NCI-H69 (cell line): ENCODE measurements around the gene WDFY3.
A peak's percentile ranks its signal among the peaks of the same experiment; 100 is the strongest.
"Not testable (repeated sequence)": the region's sequence is repeated elsewhere in the genome, so short reads cannot be mapped to it uniquely, and the experiment has no call there.

Source experiments
- DNase-seq: peaks from one replicate; lab custom pipeline; 2025; lab: John Stamatoyannopoulos, UW

The WDFY3 gene

DNA sequence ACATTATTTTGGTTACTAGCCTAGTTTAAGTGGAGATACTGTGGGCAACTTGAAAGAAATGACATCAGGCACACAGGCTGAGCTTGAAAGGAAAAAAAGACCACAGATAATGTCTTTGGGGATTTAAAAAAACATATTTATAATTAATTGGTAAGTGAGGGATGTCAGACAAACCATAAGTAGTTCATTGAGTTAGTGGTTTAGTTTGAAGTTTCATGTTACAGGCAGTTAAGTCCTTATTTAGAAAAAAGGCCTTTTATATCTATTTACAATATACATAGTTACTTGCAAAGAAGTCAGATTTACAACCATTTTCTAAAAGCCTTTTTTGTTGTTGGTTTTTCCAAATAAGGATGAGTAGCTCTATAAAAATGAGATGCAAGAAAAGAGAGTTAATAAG lies 294.3 kb downstream of the WDFY3 start:
- DNase-seq, result no peak

DNA sequence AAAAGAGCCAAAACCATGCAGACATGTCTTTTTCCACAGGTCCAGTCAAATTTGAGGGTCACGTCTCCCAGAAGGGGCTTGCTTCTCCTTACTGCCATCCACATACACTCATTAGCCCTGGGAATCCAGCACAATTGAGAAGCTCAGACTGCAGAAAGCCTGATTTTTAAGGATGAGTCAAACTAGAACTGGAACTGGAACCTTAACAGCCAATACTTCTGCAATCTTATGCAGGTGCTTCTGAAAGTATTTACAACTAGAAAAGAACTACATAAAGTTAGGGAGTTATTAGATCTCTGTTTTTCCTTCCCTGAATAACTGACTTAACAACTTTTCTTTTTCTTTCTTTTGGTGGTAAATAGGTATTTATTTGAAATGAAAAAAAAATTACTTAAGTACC lies 297.3 kb downstream of the WDFY3 start:
- no peak for DNase-seq

DNA sequence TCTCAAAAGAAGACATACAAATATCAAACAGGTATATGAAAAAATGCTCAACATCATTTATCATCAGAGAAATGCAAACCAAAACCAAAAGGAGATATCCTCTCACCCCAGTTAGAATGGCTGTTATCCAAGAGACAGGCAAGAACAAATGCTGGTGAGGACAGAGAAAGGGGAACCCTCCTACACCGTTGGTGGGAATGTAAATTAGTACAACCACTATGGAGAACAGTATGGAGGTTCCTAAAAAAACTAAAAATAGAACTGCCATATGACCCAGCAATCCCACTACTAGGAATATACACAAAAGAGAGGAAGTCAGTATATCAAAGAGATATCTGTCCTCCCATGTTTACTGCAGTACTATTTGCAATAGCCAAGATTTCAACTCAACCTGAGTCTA lies 300.1 kb downstream of the WDFY3 start:
- no peak for DNase-seq

DNA sequence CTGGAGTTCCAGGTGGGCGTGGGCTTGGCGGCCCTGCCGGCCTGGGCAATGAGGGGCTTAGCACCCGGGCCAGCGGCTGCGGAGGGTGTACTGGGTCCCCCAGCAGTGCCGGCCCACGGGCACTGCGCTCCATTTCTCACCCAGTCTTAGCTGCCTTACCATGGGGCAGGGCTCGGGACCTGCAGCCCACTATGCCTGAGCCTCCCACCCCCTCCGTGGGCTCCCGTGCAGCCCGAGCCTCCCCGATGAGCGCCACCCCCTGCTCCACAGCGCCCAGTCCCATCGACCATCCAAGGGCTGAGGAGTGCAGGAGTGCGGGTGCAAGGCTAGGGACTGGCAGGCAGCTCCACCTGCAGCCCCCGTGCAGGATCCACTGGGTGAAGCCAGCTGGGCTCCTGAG lies 301.7 kb downstream of the WDFY3 start:
- not testable (repeated sequence) for DNase-seq

DNA sequence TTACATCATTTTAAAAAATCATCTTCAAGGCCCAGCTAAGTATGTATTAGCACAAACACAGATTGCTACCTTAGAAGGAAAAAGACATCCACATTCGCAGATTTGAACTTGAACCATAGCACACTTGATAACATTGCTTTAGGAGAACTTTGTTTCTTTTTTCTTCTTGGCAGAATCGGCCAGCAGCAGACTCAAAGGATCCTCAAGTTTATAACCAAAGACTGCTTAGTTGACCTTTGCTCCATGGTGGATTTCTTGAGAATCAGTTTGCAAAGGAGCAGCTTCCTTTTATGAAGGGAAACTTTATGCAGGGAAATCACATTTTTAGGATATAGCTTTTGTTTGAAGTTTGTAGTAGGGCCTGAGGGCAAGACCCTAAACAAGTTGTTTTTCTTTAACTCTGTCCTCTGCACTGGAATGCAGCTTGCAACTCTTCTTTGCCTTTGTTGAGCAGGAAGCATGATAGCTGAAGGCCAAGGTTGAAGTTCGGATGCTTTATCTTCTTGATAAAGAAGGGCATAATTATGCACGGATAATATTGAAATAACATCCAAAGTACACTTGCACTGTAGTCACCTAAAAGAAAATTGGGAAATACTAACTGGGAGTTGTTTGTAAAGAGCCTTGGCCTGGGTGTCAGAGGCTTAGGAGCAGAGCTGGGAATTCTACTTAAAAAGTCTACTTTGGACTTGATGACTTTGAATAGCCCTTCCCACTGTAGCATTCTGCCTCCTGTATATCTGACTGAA lies 305.1 kb downstream of the WDFY3 start:
- no peak for DNase-seq

DNA sequence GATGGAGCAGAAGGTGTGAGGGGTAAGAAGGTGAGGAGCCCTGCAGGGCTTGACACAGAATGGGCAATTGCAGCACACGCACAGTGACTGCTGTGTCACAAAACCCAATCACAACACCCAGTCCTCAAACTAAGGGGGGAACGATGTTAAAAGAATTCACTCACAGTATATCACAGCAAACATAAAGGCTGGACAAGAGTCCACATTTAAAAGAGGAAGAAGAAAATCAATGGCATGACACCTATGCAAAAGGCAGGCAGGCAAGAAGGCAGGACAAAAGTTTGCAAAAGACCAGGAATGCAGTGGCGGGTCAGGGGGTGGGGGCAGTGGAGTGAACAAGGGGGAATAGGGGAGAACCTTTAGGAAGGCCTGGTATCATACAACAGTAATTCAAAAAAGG lies 305.9 kb downstream of the WDFY3 start:
- DNase-seq, result no peak

DNA sequence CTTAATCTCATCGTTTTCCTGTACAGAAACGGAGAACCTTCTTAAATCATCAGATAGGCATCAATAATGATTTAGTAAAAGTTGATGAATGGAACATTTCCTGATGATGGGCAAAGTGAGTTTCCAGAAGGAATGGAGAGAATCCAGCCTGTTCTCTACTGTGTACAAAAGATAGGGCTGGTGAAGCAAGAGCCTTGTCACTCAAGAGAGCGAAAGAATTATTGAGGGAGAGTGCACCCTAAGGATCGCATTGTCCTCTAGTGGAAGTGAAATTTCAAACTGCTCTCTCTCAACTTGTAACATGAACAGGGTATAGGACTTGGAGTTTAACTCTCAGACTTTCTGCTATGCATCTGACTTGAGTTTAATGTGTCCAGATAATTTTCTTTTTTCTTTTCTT lies 314.0 kb downstream of the WDFY3 start:
- DNase-seq, result no peak

DNA sequence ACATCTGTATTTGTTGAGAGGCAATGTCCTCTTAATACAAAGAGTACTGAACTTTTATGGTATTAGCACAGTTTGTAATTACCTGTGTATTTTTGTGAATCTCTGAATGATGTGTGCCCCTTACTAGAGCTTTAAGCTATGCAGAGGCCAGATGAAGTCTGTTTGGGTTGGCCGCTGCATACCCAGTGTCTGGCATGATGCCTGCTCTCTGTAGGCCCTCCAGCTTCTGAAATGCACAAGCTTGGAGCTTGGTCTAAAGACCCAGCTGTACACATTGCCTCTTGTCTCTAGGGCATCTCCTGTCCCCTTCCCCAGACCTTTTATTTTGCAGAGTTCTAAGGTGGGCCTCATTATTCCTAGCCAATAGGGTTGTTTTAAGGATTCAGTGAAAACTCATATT lies 315.0 kb downstream of the WDFY3 start:
- no peak for DNase-seq

DNA sequence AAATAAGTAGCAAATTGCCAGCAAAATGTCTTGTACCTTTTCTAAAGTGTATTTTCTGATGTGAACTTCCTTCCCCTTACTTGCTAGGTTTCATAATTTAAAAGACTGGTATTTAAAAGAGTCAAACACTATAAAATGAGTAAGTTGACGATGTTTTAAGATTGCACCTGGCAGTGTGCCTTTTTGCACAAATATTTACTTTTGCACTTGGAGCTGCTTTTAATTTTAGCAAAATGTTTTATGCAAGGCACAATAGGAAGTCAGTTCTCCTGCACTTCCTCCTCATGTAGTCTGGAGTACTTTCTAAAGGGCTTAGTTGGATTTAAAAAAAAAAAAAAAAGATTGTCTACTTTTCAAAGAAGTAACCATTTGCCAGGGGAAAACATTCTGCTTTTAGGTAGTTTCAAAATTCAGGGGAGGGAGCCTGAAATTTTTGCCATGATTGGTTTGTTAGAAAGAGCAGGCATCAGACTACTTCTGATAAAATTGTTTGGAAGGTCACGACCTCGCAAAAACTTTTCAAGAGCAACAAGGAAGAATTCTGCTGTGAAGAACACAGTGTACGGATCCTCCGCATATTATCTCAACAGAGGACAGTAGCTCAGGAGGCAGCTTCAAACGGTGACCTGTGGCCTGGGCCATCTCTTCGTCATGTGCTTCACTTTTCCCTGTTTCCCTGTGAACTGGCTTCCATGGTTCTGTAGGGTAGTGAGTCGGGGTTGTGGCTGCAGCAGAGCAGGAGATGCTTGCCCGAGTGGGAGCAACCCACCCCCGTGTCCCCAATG lies 317.4 kb downstream of the WDFY3 start:
- peak; percentile 4 for DNase-seq

DNA sequence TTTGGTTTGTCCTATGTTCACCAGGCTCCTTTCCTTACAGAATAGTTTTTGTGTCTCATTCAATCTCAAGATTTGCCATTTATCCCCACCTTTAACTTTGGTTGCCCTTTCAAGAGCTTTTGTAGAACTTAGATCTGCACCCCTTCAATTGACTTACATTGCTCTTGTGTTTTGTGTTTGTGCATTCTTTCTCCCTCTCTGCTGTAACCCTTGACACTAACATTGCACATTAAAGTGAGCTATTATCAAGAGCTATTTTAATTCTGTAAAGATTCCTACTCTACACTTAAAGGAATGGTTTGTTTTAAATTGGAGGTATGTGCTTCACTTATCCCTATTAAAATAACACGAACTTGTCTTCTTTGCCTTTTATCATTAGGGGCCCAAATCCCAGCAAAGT lies 318.3 kb downstream of the WDFY3 start:
- DNase-seq, result no peak

DNA sequence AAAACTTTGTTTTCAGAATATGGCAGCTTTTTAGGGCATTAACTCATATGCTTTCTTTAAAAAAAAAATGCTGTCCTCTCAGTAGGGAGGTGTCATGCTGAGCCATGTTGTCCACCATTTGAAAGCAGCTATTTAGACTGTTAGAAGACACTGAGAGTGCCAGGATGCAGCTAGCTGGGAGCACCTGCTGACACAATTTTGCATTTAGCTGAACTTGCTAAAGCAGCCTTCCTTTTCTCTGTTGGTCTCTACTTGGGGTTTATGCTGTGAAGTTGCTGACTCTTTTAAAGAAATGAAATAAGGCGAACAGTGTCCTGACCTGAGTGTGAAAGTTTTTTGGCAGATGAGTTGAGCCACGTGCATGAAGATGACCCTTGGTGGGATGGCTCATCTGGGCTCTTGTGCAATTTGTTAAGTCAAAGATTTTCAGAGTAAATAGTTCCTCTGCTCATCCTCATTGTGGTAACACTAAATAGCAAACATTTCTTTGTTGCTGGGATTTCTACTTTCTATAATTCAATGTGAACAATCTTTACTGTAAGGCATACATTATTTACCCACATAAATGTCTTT lies 319.1 kb downstream of the WDFY3 start:
- peak; percentile 37 for DNase-seq

DNA sequence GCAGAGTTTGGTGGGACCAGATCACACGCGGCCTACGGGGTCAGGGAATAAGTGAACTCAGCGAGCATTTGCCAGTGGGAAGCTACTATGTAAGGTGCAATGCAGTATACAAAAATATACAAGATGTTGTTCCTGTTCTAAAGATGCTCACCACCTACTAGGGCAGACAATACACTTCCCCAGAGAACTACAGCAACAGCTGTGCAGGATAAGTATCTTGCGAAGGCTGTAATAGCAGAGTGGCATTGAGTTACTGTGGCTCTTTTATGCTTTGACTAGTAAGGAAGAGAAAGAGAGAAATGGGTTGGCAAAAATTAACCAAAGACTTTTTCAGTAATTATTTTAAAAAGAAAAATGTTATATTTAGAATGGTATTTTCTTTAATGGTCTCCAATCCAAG lies 322.4 kb downstream of the WDFY3 start:
- DNase-seq, result peak; percentile 8

DNA sequence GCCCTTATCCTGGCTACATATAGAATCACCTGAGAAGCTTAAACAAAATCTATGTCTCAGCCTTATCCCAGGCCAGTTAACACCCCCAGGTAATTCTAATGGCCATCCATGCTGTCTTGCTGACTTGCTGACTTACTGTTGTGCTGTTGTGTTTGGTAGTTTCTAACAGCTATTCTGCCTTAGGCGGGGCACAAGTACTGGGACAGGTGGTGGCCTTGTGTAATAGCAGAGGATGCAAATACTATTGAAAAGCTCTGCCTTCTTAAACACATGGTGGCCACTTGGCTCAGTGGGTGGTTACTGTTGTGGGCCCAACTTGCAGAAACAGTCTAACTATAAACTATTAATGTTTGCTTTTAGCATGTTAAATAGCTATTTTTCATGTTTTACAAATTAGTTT lies 327.3 kb downstream of the WDFY3 start:
- peak; percentile 57 for DNase-seq

DNA sequence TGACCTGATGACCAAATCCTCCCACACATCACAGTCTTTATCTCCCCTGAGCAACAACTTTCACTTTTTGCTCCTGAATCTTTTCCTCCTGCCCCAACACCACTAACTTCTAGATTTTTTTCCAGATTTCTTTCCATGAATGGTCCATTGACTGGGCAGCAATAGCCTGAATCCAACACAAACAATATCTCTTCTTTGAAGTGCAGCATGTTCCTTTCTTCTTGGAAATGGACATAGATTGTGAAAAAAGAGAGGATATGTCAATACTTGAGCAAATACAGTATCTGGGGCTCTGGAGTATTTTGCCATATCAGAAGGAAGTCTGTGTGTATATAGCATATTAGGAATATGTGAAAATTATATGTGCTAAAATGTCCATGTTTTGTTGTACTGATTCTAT lies 328.4 kb downstream of the WDFY3 start:
- no peak for DNase-seq

DNA sequence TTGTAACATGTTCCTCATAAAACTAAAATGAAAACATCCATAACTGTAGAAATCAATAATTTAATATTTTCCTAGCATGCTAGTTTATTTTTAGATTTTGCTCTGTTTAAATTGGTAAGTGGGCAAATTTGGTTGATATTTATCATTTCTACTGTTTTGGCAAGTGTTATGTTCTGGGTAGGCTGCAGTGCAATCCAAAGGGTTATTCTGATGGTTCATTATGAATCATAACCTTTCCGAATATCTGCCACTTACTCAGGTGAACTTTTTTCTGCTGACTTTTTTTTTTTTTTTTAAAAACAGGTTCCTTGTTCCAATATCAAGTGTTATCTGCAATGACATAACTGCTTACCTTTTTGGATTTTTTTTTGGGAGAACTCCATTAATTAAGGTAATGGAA lies 331.5 kb downstream of the WDFY3 start:
- DNase-seq, result no peak

DNA sequence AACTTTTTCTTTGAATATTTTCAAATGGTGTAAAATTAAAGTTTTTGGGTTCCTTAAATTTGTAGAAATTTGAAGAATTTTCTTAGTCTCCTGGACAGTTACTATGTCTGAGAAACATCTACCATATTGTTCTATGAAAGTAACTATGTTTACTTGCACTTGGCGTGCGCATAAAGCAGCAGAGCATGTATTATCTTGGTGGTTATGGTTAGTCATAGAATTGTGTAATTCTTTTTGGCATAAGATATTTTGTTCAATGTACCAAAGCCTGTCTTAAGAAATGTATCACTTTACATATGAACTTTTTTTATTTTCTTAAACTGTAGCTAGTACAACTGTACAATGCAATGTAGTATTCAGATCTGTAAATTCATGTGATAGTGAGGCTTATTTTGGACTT lies 334.4 kb downstream of the WDFY3 start:
- no peak for DNase-seq

DNA sequence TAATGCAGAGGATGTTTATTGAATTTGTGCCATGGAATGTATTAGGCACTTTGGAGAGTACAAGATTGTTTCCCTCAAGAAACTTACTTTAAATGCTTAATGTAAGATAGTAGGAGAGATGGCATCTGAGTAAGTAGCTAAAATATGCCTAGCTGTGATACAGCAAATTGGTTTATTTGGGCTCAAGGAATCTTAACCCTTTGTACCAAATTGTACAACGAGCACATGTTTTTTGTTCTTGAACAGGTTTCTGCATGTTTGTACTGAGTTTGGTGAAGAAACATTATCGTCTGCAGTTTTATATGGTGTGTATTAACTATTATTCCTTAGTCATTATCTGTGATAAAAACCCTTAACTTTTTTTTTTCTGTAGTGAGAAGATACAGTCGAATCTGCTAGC lies 334.9 kb downstream of the WDFY3 start:
- no peak for DNase-seq

DNA sequence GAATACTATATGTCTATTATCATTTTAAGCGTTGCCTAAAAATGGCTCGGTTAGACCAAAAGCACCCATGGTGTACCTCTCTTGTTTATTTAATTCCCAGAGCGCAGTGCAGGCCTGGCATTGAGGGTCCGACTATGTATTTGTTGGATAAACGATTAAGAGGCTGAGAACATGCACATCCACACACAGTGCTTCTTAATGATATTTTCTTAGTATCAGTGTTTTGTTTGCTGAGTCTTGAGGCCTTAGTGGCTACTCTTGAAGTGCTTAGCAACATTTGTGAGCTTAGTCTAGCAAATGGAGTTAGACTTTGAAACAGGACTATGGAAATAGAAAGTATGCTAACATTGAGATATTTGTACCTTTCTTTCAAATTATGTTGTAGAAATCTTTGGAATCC lies 339.8 kb downstream of the WDFY3 start:
- no peak for DNase-seq

DNA sequence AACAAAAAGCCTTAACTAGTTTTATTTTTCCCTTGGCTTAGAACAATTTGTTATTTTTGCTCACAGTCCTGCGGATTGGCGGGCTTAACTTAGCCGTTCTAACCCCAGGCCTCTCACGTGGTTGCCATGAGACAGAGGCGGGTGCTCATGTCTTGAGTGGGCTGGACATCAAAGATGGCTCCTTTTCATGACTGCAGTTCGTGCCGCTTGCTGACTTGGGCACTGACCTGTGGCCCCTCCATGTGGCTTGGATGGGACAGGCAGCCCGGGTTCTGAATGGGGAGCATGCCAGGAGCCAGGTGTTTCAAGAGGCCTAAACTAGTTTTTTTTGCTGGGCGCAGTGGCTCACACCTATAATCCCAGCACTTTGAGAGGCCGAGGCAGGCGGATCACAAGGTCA lies 342.8 kb downstream of the WDFY3 start:
- DNase-seq, result no peak

DNA sequence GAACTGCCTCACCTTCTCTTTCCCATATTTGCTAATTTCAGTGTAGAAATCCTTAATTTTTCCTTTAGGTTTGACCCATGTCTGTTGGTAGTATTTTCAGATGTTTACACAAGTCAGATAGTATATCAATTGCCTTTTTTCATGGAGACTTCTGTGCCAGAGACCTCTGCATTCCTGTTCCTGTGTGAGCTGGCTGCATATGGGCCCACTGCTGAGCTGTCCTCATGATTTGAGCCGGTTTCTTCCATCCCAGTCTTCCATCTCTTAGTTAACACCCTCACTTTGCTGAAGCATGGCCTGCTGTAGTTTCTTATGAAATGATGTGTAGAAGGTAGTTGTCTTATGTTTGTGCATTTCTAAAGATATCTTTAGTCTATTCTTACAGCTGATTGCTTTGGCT lies 343.5 kb downstream of the WDFY3 start:
- no peak for DNase-seq
